Caco-2 (cell line): ENCODE measurements around the gene ATP8B1. TPM values are rescaled to one million over a fixed set of nuclear protein-coding genes. Genes with fewer than 3 reads are reported as not detected.

Experiments
- BruUV-seq: library from RNA; stranded (reverse); fragments of 400-500 nt; replicated peaks from 2 replicates; lab custom pipeline; 2021; lab: Mats Ljungman, UMichigan
- CTCF ChIA-PET: fragments of 300-600 bp; sonication (Branson Sonifier 250); formaldehyde crosslinking; loops from one replicate; lab custom pipeline; 2022; ENCODE audit warnings: antibody characterized with exemption; lab: Charles Lee
- POLR2A ChIA-PET: fragments of 300-600 bp; sonication (Branson Sonifier 250); formaldehyde crosslinking; loops from one replicate; lab custom pipeline; 2022; ENCODE audit warnings: antibody characterized with exemption; lab: Charles Lee
- DNase-seq, 2 experiments: peaks; one replicate each; pipeline versions ENCODE4 v3.0.0 to v3.0.0-alpha.2; 2020 to 2022
- H3K27me3 ChIP-seq: replicated peaks from 2 replicates; pipeline ENCODE4 v1.6.0; 2011; ENCODE audit warnings: low read length; ENCODE audit not compliant: control insufficient read depth, insufficient read depth
- H3K36me3 ChIP-seq: 2 replicates; pipeline ENCODE4 v1.5.1; 2011; ENCODE audit warnings: low read length; ENCODE audit not compliant: control insufficient read depth, insufficient read depth
- H3K4me1 ChIP-seq: fragments of 250-450 bp; sonication (Bioruptor Pico); 2 replicates; pipeline ENCODE4 v1.5.1; 2020; ENCODE audit warnings: mild to moderate bottlenecking
- H3K4me3 ChIP-seq: 2 replicates; pipeline ENCODE4 v1.5.1; 2011; ENCODE audit warnings: low read depth, mild to moderate bottlenecking, control low read depth, low read length
- H3K9me3 ChIP-seq: fragments of 250-450 bp; sonication (Bioruptor Pico); 2 replicates; pipeline ENCODE4 v1.5.1; 2020; ENCODE audit warnings: mild to moderate bottlenecking, moderate library complexity
- H3K27ac Mint-ChIP-seq: one replicate; pipeline ENCODE4 v1.8.0; 2022; ENCODE audit warnings: mixed read lengths; ENCODE audit not compliant: unreplicated experiment
- H3K27me3 Mint-ChIP-seq: one replicate; pipeline ENCODE4 v1.8.0; 2022; ENCODE audit warnings: mixed read lengths; ENCODE audit not compliant: insufficient read depth, unreplicated experiment
- H3K36me3 Mint-ChIP-seq: one replicate; pipeline ENCODE4 v1.8.0; 2022; ENCODE audit warnings: mild to moderate bottlenecking, mixed read lengths; ENCODE audit not compliant: insufficient read depth, unreplicated experiment
- H3K4me1 Mint-ChIP-seq: one replicate; pipeline ENCODE4 v1.8.0; 2022; ENCODE audit warnings: low read depth, mixed read lengths; ENCODE audit not compliant: unreplicated experiment
- H3K4me3 Mint-ChIP-seq: one replicate; pipeline ENCODE4 v1.8.0; 2022; ENCODE audit warnings: mild to moderate bottlenecking, moderate library complexity, mixed read lengths; ENCODE audit not compliant: unreplicated experiment
- H3K9me3 Mint-ChIP-seq: one replicate; pipeline ENCODE4 v1.8.0; 2022; ENCODE audit warnings: mixed read lengths; ENCODE audit not compliant: unreplicated experiment
- intact Hi-C: fragments of 100-400 bp; cut with micrococcal nuclease; formaldehyde crosslinking; loops from one replicate; pipeline ENCODE4 v1.10.0; 2022; ENCODE audit not compliant: unreplicated experiment
- total RNA-seq: library from RNA; stranded (reverse); gene quantifications from 2 replicates; pipeline ENCODE4 v1.2.3, GENCODE V29; 2022
- TF ChIP-seq, protein P1 (sequence below), 2 experiments: fragments of 200-600 bp in 1 of 2; IDR thresholded peaks; 1 replicate in 1 of 2; 2 replicates in 1 of 2; pipeline versions ENCODE4 v1.5.1 to v1.8.0; 2011 to 2022; ENCODE audit warnings: antibody characterized with exemption in 1 of 2, control low read depth in 1 of 2, inconsistent platforms in 1 of 2, low read depth in 1 of 2, low read length in 1 of 2, mild to moderate bottlenecking in 1 of 2, moderate library complexity in 1 of 2; ENCODE audit not compliant: insufficient read depth in 1 of 2, severe bottlenecking in 1 of 2, unreplicated experiment in 1 of 2

The ATP8B1 gene
- total RNA-seq, 1 experiment from 2014 or later = 31.6 TPM

GRCh38 chr18:57629422-57629821 lies 173.7 kb downstream of the ATP8B1 start:
- H3K4me1 Mint-ChIP-seq = peaks cover 7% of the 10 kb centered on the region
- ChIA-PET POLR2A (no interaction called here), CTCF (no interaction called here)
- intact Hi-C loops = no loop called here
- no peak overlapping the region for H3K4me3 ChIP-seq
- H3K4me3 Mint-ChIP-seq = peak overlapping the region; percentile 85
- no peak for DNase-seq
- no peak overlapping the region for H3K27ac Mint-ChIP-seq
- H3K9me3 ChIP-seq = no peaks in the 10 kb centered on the region
- TSS peak; percentile 69 for BruUV-seq
- no peaks in the 10 kb centered on the region for H3K36me3 ChIP-seq
- H3K9me3 Mint-ChIP-seq = no peaks in the 10 kb centered on the region
- no peaks in the 10 kb centered on the region for H3K4me1 ChIP-seq
- H3K36me3 Mint-ChIP-seq = peaks cover 13% of the 10 kb centered on the region
- no peaks in the 10 kb centered on the region for H3K27me3 Mint-ChIP-seq
- TF ChIP-seq, protein P1, sequence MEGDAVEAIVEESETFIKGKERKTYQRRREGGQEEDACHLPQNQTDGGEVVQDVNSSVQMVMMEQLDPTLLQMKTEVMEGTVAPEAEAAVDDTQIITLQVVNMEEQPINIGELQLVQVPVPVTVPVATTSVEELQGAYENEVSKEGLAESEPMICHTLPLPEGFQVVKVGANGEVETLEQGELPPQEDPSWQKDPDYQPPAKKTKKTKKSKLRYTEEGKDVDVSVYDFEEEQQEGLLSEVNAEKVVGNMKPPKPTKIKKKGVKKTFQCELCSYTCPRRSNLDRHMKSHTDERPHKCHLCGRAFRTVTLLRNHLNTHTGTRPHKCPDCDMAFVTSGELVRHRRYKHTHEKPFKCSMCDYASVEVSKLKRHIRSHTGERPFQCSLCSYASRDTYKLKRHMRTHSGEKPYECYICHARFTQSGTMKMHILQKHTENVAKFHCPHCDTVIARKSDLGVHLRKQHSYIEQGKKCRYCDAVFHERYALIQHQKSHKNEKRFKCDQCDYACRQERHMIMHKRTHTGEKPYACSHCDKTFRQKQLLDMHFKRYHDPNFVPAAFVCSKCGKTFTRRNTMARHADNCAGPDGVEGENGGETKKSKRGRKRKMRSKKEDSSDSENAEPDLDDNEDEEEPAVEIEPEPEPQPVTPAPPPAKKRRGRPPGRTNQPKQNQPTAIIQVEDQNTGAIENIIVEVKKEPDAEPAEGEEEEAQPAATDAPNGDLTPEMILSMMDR (IDR thresholded peaks at IDR 0.05; ENCODE audit: insufficient read depth in 1 of 2, low read depth in 1 of 2, low read length in 1 of 2, severe bottlenecking in 1 of 2, unreplicated experiment in 1 of 2) = no peak
- H3K27me3 ChIP-seq = no peaks in the 10 kb centered on the region

- H3K9me3 ChIP-seq = no peaks in the 10 kb centered on the region
- POLR2A ChIA-PET = interaction anchor here (0.6 kb wide), 1 partner anchor 9 kb away, joined by 7 read pairs; no protein-coding TSS in a partner anchor
- no peaks in the 10 kb centered on the region for H3K36me3 ChIP-seq
- intact Hi-C loops = no loop called here
- no peaks in the 10 kb centered on the region for H3K27me3 ChIP-seq
- no peaks in the 10 kb centered on the region for H3K4me1 ChIP-seq
- CTCF ChIA-PET = no interaction called here
- no peaks in the 10 kb centered on the region for H3K27me3 Mint-ChIP-seq
- peaks cover 7% of the 10 kb centered on the region for H3K4me1 Mint-ChIP-seq
- H3K9me3 Mint-ChIP-seq = no peaks in the 10 kb centered on the region
- no TSS peak for BruUV-seq
- no peak overlapping the region for H3K27ac Mint-ChIP-seq
- H3K4me3 ChIP-seq = no peak overlapping the region
- no peak for DNase-seq
- peaks cover 13% of the 10 kb centered on the region for H3K36me3 Mint-ChIP-seq
- TF ChIP-seq, protein P1 (IDR thresholded peaks at IDR 0.05; ENCODE audit: insufficient read depth in 1 of 2, low read depth in 1 of 2, low read length in 1 of 2, severe bottlenecking in 1 of 2, unreplicated experiment in 1 of 2) = no peak
- no peak overlapping the region for H3K4me3 Mint-ChIP-seq
These were observed 175.6 kb downstream of the ATP8B1 start for GRCh38 chr18:57627488-57627887.

- Mint-ChIP-seq H3K4me1 (no peaks in the 10 kb centered on the region), H3K27ac (no peak overlapping the region), H3K9me3 (no peaks in the 10 kb centered on the region), H3K36me3 (peaks cover 15% of the 10 kb centered on the region), H3K4me3 (no peak overlapping the region), H3K27me3 (no peaks in the 10 kb centered on the region)
- TF ChIP-seq, protein P1 (IDR thresholded peaks at IDR 0.05; ENCODE audit: insufficient read depth in 1 of 2, low read depth in 1 of 2, low read length in 1 of 2, severe bottlenecking in 1 of 2, unreplicated experiment in 1 of 2) = no peak
- intact Hi-C loops = no loop called here
- ChIA-PET CTCF (no interaction called here), POLR2A (no interaction called here)
- H3K27me3 ChIP-seq = no peaks in the 10 kb centered on the region
- H3K4me3 ChIP-seq = no peak overlapping the region
- H3K9me3 ChIP-seq = no peaks in the 10 kb centered on the region
- no peaks in the 10 kb centered on the region for H3K4me1 ChIP-seq
- H3K36me3 ChIP-seq = no peaks in the 10 kb centered on the region
- no TSS peak for BruUV-seq
- no peak for DNase-seq
These were observed 178.1 kb downstream of the ATP8B1 start for GRCh38 chr18:57624988-57625387.
